Bronchial epithelial cell (primary cell): ENCODE measurements around the gene STARD5. TPM values are rescaled to one million over a fixed set of nuclear protein-coding genes. Genes with fewer than 3 reads are reported as not detected.
"Not testable (repeated sequence)": the region's sequence is repeated elsewhere in the genome, so short reads cannot be mapped to it uniquely, and the experiment has no call there.

Source experiments
- DNase-seq: peaks from one replicate; pipeline ENCODE4 v3.0.0-alpha.2; 2010; ENCODE audit warnings: low read depth
- FAIRE-seq: peaks from 2 replicates; lab custom pipeline; 2011; peaks lifted over from hg19 to GRCh38; lab: Jason Lieb, UNC
- H3K27me3 ChIP-seq: 2 replicates; pipeline ENCODE4 v1.5.1; 2011; ENCODE audit warnings: low read length; ENCODE audit not compliant: control insufficient read depth, insufficient read depth
- H3K36me3 ChIP-seq: 2 replicates; pipeline ENCODE4 v1.5.1; 2011; ENCODE audit warnings: low read length; ENCODE audit not compliant: control insufficient read depth, insufficient read depth
- H3K4me3 ChIP-seq: 2 replicates; pipeline ENCODE4 v1.5.1; 2011; ENCODE audit warnings: mild to moderate bottlenecking, low read depth, low read length, control low read depth
- CTCF ChIP-seq: IDR thresholded peaks from 2 replicates; pipeline ENCODE4 v1.5.1; 2011; ENCODE audit warnings: mild to moderate bottlenecking, moderate library complexity, low read length, control low read depth, inconsistent platforms; ENCODE audit not compliant: insufficient read depth, severe bottlenecking
- total RNA-seq: library from RNA; depleted of rRNA; stranded (reverse); fragments of >200 nt; gene quantifications from 2 replicates; pipeline ENCODE4 v1.2.1, GENCODE V29; 2014

STARD5 gene
- total RNA-seq, 1 donor from 2014 or later, result 5.0 TPM

- FAIRE-seq, result no peak
- no peak for TF ChIP-seq CTCF
- no peaks in the 10 kb centered on the region for H3K27me3 ChIP-seq
Measured at GRCh38 chr15:81331600-81331999, 7.7 kb upstream of the STARD5 start.

GRCh38 chr15:81331141-81331540 lies 7.2 kb upstream of the STARD5 start:
- H3K4me3 ChIP-seq, DNase-seq, H3K36me3 ChIP-seq, FAIRE-seq, H3K27me3 ChIP-seq: not testable (repeated sequence)

More at GRCh38 chr15:81331600-81331999, 7.7 kb upstream of the STARD5 start:
- Histone ChIP-seq H3K36me3 (no peaks in the 10 kb centered on the region), H3K4me3 (no peak overlapping the region)
- DNase-seq, result no peak

GRCh38 chr15:81330366-81331090 lies 6.6 kb upstream of the STARD5 start:
- no peaks in the 10 kb centered on the region for H3K27me3 ChIP-seq
- no peak for FAIRE-seq
- DNase-seq, result no peak

GRCh38 chr15:81329446-81329845 lies 5.5 kb upstream of the STARD5 start:
- no peaks in the 10 kb centered on the region for H3K36me3 ChIP-seq
- FAIRE-seq (no peak), DNase-seq (no peak)
- H3K27me3 ChIP-seq, result no peaks in the 10 kb centered on the region
- no peak for TF ChIP-seq CTCF
- H3K4me3 ChIP-seq, result no peak overlapping the region

More at GRCh38 chr15:81330366-81331090, 6.6 kb upstream of the STARD5 start:
- Histone ChIP-seq H3K36me3 (no peaks in the 10 kb centered on the region), H3K4me3 (no peak overlapping the region)
- TF ChIP-seq CTCF, result no peak

GRCh38 chr15:81327516-81327915 lies 3.6 kb upstream of the STARD5 start:
- H3K4me3 ChIP-seq, result no peak overlapping the region
- no peaks in the 10 kb centered on the region for H3K36me3 ChIP-seq
- FAIRE-seq, result no peak
- TF ChIP-seq CTCF, result no peak
- no peaks in the 10 kb centered on the region for H3K27me3 ChIP-seq
- DNase-seq, result no peak

GRCh38 chr15:81326466-81327212 lies 2.7 kb upstream of the STARD5 start:
- peaks cover 2% of the 10 kb centered on the region for H3K36me3 ChIP-seq
- DNase-seq (no peak), FAIRE-seq (no peak)
- no peaks in the 10 kb centered on the region for H3K27me3 ChIP-seq
- no peak overlapping the region for H3K4me3 ChIP-seq
- no peak for TF ChIP-seq CTCF
